Ureter (tissue), 1 donor: ENCODE data around the gene DOLPP1. TPM values are rescaled to one million over a fixed set of nuclear protein-coding genes. Genes with fewer than 3 reads are reported as not detected.

Experiments
- DNase-seq: peaks from one replicate; pipeline ENCODE4 v3.0.0-alpha.2; 2020; ENCODE audit warnings: low spot score
- total RNA-seq: library from RNA; stranded (reverse); gene quantifications from one replicate; pipeline ENCODE4 v1.2.4, GENCODE V29; 2023
- donor health status: DM: yes; HTN: yes; CAD: no.

The DOLPP1 gene
- total RNA-seq, 1 donor from 2014 or later, result 18.2 TPM

- no peak for DNase-seq
Measured at GRCh38 chr9:129094387-129095169, 13.7 kb downstream of the DOLPP1 start.

DNA sequence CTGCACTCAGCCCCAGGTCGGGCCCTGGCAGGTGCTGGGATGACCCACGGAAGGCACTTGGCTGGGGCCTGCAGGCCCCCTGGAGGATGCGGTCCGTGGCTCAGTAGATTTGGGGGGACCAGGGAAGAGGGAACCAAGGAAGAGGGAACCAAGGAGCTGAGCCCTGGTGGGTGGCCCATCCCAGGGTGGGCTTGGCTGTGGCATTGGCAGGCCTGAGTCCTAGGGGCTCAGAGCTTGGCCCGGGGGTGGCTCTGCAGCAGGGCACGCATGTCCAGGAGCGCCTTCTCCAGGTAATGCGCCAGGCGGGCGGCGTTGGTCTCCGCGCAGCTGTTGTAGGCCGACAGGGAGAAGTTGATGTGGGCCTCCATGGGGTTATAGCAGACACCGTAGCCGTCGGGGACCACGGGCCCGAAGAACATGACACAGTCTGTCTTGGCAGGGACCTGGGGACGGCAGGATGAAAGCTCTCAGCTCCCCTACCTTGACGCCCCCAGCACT lies 14.3 kb downstream of the DOLPP1 start:
- no peak for DNase-seq

DNA sequence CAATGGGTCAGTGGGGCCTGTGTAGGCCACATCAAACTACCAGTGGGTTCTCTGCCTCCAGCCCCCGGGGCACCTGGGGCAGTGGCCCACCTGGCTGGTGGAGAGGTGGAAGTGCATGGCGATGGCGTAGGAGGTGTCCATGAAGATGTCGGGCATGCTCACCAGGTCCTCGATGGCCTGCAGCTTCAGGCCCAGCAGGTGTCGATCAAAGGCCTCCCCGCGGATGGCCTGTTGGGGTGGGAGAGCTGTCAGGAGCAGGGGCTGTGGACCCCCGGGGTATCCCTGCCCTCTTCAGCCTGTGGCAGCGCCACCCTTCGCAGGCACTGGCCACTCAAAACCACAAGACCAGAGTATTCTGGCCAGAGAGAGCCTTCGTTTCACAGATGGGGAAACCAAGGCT lies 15.0 kb downstream of the DOLPP1 start:
- no peak for DNase-seq

- no peak for DNase-seq
Measured at GRCh38 chr9:129097671-129098306, 16.9 kb downstream of the DOLPP1 start.

GRCh38 chr9:129098328-129098727 lies 17.4 kb downstream of the DOLPP1 start:
- DNase-seq, result no peak

DNA sequence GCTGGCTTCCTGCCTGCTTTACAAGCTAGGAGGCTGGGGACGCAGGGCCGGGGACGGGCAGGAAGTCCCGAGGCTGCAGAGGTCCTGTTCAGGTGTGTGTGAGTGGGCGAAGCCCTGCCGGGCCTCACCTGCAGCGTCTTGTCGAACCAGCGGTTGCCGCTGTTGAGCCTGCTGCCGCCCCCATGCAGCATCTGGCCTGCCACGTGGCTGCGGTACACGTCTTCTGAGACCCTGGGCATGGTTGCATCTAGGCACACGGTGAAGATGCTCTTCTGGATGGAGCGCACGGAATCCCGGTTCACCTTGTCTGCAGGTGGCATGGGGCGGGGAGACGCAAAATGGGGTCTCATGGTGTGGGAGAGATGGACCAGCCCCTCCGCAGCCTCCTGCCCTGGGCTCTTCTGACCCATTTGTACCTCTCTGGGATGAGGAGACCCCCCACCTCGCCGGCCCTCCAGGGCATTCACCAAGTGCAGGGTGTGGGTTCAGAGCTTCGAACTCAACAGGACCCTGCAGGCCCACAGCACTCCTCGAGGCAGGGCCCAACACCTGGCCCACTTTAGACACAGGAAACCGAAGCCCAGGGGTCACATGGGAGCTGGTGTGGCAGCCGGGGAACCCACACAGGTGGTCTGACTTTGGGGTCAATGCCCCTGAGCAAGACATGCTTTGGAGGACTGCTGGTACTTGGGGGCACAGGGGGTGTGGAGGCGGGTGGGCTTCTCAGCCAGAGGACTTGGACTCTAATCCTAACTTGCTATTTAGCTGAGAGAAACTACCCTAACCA lies 19.7 kb downstream of the DOLPP1 start:
- DNase-seq, result no peak

- no peak for DNase-seq
Measured at GRCh38 chr9:129101279-129101678, 20.4 kb downstream of the DOLPP1 start.

- no peak for DNase-seq
Measured at GRCh38 chr9:129102095-129102525, 21.2 kb downstream of the DOLPP1 start.

DNA sequence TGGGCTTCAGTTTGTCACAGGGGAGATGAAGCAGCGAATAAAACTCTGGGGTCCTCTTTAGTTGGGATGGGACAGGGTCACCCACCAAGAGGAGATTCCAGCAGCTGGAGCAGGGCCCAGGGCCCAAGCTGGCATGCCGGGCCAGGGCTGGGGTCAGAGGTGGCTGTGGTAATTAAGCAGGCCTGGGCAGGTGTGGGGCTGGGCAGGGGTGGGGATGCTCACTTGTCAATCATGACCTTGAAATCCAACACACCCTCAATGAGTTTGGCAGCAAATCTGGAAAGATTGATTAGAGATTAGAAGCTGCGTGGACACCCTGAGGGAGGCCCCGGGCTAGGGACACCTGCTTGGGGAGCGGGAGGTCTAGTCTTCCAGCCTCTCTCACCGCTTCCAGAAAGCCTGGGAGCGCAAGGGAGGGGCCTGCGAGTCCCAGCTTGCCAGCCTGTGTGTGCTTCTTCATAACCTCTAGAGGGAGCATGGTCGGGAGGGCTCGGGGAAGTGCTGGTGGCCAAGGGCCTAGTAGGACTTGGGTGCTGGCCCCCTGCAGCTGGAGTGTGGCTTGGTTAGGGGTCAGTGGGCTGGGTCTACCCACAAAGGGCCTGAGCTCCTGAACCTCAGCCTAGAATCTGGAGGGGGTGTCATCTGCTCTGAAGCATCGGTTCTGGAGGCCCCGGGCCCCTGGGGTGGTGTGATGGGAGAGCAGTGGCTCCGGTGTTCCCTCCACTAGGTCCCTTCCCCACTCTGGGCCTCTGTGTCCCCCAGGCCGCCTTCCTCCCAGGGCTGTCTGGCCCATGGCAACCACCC lies 22.1 kb downstream of the DOLPP1 start:
- peak; percentile 75 for DNase-seq

DNA sequence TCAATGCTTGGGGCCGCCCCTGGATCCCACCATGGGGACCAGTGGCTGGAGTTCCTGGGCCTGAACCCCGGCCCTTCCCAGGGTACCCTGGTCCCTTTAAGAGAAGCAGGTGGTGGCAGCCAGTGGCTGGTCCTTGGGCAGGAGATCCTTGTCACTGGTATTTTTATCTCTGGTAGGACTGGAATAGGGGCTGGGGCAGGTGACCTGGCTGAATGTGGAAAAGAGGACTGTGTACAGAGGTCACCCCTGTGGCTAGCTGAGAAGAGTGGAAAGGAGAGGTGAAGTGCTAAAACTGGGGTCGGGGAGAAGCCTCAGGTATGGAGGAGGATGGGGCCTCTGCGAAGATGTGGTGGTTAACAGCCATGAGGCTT lies 22.7 kb downstream of the DOLPP1 start:
- DNase-seq, result no peak

DNA sequence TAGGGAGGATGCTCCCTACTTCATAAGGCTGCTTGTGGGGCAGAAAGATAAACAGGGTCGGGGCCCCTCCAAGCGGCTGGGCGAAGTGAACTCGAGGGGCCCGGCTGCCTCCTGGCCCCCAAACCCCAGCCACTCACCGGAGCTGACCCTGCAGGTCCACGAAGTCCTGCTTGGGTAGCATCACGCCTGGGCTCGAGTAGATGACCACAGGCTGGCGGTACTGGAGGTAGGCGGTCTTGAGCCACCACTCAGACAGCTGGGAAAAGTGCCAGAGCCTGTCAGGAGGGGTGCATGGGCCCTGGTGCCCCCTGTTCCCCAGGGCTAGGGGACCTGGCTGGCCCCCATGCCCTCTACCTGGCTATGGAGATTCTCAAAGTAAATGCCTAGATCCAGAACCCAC lies 23.1 kb downstream of the DOLPP1 start:
- DNase-seq, result no peak

GRCh38 chr9:129105857-129106694 lies 25.2 kb downstream of the DOLPP1 start:
- no peak for DNase-seq

- no peak for DNase-seq
Measured at GRCh38 chr9:129107651-129108050, 26.7 kb downstream of the DOLPP1 start.

DNA sequence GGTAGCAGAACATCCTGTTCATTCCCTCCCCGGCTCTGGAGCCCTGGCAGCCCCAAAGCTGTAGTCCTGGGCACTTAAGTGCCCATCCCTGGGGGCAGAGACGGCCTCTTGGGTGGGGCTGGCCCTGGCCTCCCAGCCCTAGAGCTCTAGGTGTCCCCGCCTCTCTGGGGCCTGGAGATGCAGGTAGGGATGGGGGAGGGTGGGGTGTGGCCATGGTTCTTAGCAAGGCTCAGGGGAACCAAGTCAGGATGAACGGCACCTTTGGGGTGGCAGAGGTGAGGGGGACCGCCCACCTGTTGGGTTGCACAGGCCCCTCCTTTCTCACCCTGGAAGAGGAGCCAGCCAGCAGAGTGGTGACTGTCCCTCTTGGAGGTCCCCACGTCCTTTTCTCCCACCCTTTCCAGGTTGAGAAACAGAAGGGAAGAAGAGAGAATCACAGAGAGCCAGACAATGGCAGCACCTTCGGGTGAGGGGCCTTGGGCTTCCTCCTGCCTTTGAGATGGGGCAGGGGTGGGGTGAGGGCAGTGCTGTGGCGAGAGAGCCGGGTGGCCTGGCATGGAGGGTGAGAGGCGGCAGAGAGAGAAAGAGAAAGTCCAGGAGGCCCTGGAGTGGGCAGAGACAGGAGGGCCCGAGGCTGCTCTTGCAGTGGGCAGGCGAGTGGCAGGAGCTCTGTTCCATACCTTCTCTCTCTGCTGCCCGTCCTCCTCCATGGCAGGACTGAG lies 27.3 kb downstream of the DOLPP1 start:
- DNase-seq, result no peak

DNA sequence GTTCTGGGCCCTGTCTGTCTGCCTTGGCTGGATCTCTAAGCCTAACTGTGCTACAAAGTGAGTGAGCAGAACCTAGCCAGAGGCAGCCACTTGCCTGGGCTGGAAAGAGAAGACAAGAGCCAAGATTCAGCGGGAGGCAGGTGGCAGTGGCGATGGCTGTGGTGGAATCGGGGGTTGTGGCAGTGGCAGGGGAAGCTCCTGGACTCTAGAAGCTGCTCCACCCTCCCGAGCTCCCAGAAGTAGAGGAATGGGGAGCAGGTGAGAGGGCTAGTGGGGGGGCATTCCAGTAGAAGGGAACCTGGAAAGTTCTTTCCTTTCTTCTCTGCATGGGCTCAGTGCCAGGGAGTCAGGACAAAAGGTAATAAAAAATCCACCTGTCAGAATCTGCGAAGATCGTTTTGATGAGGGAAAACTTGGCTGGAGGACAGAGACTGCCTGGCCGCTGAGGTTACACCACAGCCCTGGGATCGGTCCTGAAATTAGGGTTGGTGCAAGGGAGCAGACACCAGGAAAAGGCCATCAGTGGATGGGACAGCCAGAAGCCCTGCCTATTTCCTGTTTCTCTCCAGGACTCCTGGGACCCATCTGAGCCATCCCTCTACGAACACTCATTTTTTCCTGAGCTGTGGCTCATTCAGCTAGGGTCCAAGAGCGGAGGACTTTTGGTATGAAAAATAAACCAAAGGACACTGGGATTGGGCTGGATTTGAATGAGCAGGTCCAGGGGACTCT lies 28.1 kb downstream of the DOLPP1 start:
- DNase-seq, result no peak

GRCh38 chr9:129109537-129109903 lies 28.6 kb downstream of the DOLPP1 start:
- no peak for DNase-seq

DNA sequence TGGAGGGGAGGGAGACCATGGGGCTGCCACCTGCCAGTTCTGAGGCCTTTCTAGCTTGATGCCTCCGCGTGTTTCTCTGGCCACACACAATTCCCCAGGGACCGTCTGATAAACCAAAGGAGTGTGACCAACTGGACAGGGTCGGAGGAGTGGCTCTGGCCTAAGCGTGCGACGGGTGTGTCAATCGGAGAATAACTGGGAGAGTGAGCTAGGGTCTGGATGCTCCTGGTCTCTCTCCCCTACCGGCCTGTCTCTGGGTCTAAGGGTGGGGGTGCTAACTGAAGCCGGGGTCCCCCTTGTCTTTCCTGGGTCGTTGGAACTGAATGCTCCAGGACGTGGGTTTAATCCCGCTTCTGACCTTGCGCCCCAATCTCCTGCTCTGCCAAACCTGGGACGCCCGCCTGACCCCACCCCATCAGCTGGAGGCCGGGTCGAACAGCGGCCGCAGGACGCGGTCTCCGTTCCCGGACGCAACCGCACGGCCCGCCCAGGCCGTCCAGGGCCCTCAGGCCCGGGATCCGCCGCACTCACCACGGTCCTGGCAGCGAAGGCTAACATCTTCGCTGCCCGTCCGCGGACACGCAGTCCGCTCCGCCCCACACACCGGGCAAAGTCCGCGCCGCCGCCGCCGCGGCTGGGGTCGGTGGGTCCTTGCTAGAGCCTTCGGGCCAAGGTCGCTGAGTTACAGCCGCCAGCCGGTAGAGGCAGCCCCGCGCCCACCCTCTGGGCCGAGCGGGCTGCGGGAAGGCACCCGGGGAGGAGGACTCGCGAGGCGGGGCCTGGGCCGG lies 29.2 kb downstream of the DOLPP1 start:
- peak; percentile 66 for DNase-seq

GRCh38 chr9:129110740-129111527 lies 30.0 kb downstream of the DOLPP1 start, which contains the start of the genes CRAT and PTPA:
Gene CRAT (minus strand): TSS chr9:129110793. CDS start chr9:129110509, 284 bp downstream.
Gene PTPA (plus strand): TSS chr9:129111415. CDS start chr9:129111601, 186 bp downstream.
- peak; percentile 98 for DNase-seq
